Middle frontal gyrus (tissue), 1 donor: ENCODE data around the gene DPY19L2.
"Not testable (repeated sequence)": the region's sequence is repeated elsewhere in the genome, so short reads cannot be mapped to it uniquely, and the experiment has no call there.

Experiments used
- DNase-seq: peaks from one replicate; pipeline ENCODE4 v3.0.0-alpha.2; 2015; ENCODE audit warnings: low spot score; ENCODE audit errors: extremely low spot score

The DPY19L2 gene

GRCh38 chr12:63663005-63663404, 5.3 kb downstream of the DPY19L2 start:
- not testable (repeated sequence) for DNase-seq

GRCh38 chr12:63658501-63658900, 9.8 kb downstream of the DPY19L2 start:
- not testable (repeated sequence) for DNase-seq

GRCh38 chr12:63656407-63656806, 11.9 kb downstream of the DPY19L2 start:
- DNase-seq, result not testable (repeated sequence)

- not testable (repeated sequence) for DNase-seq
Measured at GRCh38 chr12:63655543-63656257, 12.6 kb downstream of the DPY19L2 start.

- DNase-seq, result not testable (repeated sequence)
Measured at GRCh38 chr12:63654481-63654880, 13.8 kb downstream of the DPY19L2 start.

- DNase-seq, result not testable (repeated sequence)
Measured at GRCh38 chr12:63649517-63649916, 18.8 kb downstream of the DPY19L2 start.

GRCh38 chr12:63643381-63644140, 24.7 kb downstream of the DPY19L2 start:
- DNase-seq, result not testable (repeated sequence)

GRCh38 chr12:63624258-63624657, 44.0 kb downstream of the DPY19L2 start:
- DNase-seq, result not testable (repeated sequence)

- not testable (repeated sequence) for DNase-seq
Measured at GRCh38 chr12:63615544-63615943, 52.7 kb downstream of the DPY19L2 start.

- DNase-seq, result not testable (repeated sequence)
Measured at GRCh38 chr12:63611285-63611684, 57.0 kb downstream of the DPY19L2 start.

GRCh38 chr12:63609281-63609680, 59.0 kb downstream of the DPY19L2 start:
- DNase-seq, result not testable (repeated sequence)

GRCh38 chr12:63604985-63605384, 63.3 kb downstream of the DPY19L2 start:
- DNase-seq, result not testable (repeated sequence)

GRCh38 chr12:63594828-63595227, 73.5 kb downstream of the DPY19L2 start:
- DNase-seq, result not testable (repeated sequence)

GRCh38 chr12:63584426-63584825, 83.9 kb downstream of the DPY19L2 start:
- DNase-seq, result not testable (repeated sequence)

- DNase-seq, result not testable (repeated sequence)
Measured at GRCh38 chr12:63583289-63583688, 85.0 kb downstream of the DPY19L2 start.

GRCh38 chr12:63577631-63578030, 90.7 kb downstream of the DPY19L2 start:
- not testable (repeated sequence) for DNase-seq

- not testable (repeated sequence) for DNase-seq
Measured at GRCh38 chr12:63572038-63572437, 96.3 kb downstream of the DPY19L2 start.

- DNase-seq, result not testable (repeated sequence)
Measured at GRCh38 chr12:63558445-63558844, 109.8 kb downstream of the DPY19L2 start.

- DNase-seq, result not testable (repeated sequence)
Measured at GRCh38 chr12:63551397-63551796, 116.9 kb downstream of the DPY19L2 start.

- not testable (repeated sequence) for DNase-seq
Measured at GRCh38 chr12:63549034-63549433, 119.3 kb downstream of the DPY19L2 start.

GRCh38 chr12:63545298-63545916, 122.9 kb downstream of the DPY19L2 start:
- DNase-seq, result not testable (repeated sequence)

GRCh38 chr12:63538656-63539055, 129.6 kb downstream of the DPY19L2 start:
- not testable (repeated sequence) for DNase-seq
